D721Med (cell line): ENCODE results near the gene GUF1.

Experiments
- DNase-seq: peaks from one replicate; pipeline ENCODE4 v3.0.0; 2011; ENCODE audit warnings: low spot score; ENCODE audit not compliant: insufficient read length
- FAIRE-seq: peaks from 2 replicates; lab custom pipeline; 2011; peaks lifted over from hg19 to GRCh38; lab: Jason Lieb, UNC
- TF ChIP-seq, protein P1 (sequence below): IDR thresholded peaks from 2 replicates; pipeline ENCODE4 v1.5.1; 2012; ENCODE audit warnings: mild to moderate bottlenecking, control low read depth; ENCODE audit not compliant: insufficient read depth; ENCODE audit errors: missing control alignments

Gene GUF1, protein sequence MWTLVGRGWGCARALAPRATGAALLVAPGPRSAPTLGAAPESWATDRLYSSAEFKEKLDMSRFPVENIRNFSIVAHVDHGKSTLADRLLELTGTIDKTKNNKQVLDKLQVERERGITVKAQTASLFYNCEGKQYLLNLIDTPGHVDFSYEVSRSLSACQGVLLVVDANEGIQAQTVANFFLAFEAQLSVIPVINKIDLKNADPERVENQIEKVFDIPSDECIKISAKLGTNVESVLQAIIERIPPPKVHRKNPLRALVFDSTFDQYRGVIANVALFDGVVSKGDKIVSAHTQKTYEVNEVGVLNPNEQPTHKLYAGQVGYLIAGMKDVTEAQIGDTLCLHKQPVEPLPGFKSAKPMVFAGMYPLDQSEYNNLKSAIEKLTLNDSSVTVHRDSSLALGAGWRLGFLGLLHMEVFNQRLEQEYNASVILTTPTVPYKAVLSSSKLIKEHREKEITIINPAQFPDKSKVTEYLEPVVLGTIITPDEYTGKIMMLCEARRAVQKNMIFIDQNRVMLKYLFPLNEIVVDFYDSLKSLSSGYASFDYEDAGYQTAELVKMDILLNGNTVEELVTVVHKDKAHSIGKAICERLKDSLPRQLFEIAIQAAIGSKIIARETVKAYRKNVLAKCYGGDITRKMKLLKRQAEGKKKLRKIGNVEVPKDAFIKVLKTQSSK

GRCh38 chr4:44678094-44679041 lies at the start of gene GUF1:
Gene GUF1 (plus strand): TSS chr4:44678420. CDS start chr4:44678623, 203 bp downstream.
- no peak for FAIRE-seq
- TF ChIP-seq, protein P1, sequence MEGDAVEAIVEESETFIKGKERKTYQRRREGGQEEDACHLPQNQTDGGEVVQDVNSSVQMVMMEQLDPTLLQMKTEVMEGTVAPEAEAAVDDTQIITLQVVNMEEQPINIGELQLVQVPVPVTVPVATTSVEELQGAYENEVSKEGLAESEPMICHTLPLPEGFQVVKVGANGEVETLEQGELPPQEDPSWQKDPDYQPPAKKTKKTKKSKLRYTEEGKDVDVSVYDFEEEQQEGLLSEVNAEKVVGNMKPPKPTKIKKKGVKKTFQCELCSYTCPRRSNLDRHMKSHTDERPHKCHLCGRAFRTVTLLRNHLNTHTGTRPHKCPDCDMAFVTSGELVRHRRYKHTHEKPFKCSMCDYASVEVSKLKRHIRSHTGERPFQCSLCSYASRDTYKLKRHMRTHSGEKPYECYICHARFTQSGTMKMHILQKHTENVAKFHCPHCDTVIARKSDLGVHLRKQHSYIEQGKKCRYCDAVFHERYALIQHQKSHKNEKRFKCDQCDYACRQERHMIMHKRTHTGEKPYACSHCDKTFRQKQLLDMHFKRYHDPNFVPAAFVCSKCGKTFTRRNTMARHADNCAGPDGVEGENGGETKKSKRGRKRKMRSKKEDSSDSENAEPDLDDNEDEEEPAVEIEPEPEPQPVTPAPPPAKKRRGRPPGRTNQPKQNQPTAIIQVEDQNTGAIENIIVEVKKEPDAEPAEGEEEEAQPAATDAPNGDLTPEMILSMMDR, result no peak
- peak; percentile 42 for DNase-seq

GRCh38 chr4:44629280-44629866 lies 48.8 kb upstream of the GUF1 start:
- TF ChIP-seq, protein P1, result peak; percentile 86
- DNase-seq (no peak), FAIRE-seq (peak; percentile 21)

DNA sequence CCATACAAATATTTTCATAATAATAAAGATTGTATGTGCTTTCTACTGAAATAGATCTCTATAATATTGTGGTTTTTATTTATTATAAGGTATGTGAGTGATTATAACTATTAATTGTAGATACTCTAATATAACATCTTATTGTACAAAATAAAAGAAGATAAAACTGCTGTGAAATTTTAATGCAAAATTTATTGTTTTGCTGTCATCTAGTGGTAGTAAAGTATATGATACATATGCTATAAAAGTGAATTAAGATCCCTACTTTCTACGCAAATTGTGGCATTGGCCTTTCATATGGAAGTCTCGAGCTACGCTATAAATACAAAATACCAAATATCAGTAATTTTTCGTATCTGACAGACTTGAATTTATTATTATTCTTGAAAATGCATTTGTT lies 46.1 kb upstream of the GUF1 start:
- FAIRE-seq (no peak), DNase-seq (no peak)
- TF ChIP-seq, protein P1, result peak; percentile 44

DNA sequence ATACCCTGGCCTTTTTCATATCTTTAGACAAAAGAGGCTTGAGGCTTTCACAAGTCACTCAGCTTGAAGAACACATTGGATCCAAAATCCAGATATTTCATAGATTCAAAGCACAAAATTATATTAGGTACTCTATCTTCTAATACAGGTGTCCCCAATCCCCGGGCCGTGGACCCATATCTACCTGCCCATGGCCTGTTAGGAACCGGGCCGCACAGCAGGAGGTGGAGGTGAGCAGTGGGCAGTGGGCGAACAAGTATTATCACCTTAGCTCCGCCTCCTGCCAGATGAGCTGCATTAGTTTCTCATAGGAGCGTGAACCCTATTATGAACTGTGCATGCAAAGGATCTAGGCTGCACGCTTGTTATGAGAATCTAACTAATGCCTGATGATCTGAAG lies 45.5 kb upstream of the GUF1 start:
- TF ChIP-seq, protein P1, result no peak
- FAIRE-seq (no peak), DNase-seq (no peak)

DNA sequence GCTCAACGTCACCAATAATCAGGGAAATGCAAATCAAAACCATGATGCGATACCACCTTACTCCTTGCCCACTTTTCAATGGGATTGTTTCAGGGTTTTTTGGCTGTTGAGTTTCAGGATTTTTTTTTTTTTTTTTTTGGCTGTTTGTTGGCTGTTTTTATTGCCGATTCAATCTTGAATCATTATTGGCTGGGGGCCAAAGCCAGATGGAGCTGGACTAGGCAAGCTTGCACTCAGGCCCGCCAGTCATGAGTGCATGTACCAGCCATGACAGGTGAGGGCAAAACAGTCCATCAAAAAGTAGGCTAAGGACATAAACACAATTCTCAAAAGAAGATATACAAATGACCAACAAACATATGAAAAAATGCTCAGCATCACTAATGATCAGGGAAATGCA lies 40.1 kb upstream of the GUF1 start:
- no peak for DNase-seq
- FAIRE-seq, result no peak
- TF ChIP-seq, protein P1, result no peak

- FAIRE-seq, result no peak
- TF ChIP-seq, protein P1, result no peak
- DNase-seq, result no peak
Observed at GRCh38 chr4:44646151-44646550, 32.1 kb upstream of the GUF1 start.
